Left ventricle myocardium superior (tissue), 1 donor: Measurements from ENCODE around the gene SCAPER. TPM values are rescaled to one million over a fixed set of nuclear protein-coding genes. Genes with fewer than 3 reads are reported as not detected.

Experiments used
- ATAC-seq: fragments of 200-7000 bp; cut with Tn5 transposase; one replicate; pipeline ENCODE4 v1.9.1; 2020; ENCODE audit warnings: mild to moderate bottlenecking, moderate library complexity
- DNase-seq: peaks from one replicate; pipeline ENCODE4 v3.0.0-alpha.2; 2020
- intact Hi-C: fragments of 100-400 bp; cut with micrococcal nuclease; formaldehyde crosslinking; loops from one replicate; pipeline ENCODE4 v1.11.0; 2022
- total RNA-seq: library from RNA; stranded (reverse); fragmentation: NEBNext Ultra II Directional; extraction: Animal tissue kit (Norgen Biotek cat#: 25700); gene quantifications from one replicate; pipeline ENCODE4 v1.2.1, GENCODE V29; 2021
- donor health status: DM: no; HTN: yes; CAD: no; lungs with severe emphysema.

SCAPER gene
- total RNA-seq, 1 donor from 2014 or later: 54.9 TPM

DNA sequence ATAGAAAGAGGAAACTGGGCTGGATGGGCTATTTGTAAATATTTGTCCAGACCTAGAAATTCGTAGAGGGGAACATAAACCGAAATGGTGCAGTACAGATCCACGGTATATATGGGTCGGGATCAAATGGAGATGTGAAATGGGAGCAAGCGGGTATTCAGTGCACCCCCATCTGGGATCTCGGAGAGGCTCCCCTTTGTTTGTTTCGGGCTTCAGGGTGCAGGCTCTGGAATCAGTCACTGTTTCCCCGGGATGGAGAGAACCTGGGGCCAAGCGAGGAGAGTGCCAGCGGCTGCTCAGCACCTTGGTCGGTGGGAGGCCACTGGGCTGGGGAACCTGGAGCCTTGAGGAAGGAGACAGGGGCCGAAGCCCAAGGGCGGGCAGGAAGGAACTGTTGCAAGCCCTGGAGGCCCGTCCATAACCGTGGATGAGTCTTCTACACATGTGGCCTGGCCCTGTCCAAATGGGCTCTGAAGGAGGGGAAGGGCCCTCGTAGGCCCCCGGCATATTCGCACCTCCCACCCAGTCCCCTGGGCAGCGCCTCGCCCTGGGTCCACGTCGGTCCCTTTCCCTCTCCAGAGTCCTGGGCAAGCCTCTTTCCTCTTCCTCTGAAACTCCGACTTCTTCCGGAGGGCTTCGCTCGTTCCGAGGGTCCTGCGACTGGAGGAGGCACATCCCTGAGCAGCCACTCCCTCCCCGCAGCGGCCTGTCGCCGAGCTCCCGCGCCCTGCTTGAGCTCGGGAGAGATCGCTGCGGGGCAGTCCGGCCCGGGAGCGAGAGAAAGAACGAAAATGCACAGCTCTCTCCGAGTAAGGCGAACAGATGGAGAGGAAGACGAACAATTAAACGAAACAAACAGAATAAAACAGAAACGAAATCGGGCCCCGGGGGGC lies 565.6 kb downstream of the SCAPER start:
- no peak for DNase-seq
- intact Hi-C loops: no loop called here
- ATAC-seq: no peak

DNA sequence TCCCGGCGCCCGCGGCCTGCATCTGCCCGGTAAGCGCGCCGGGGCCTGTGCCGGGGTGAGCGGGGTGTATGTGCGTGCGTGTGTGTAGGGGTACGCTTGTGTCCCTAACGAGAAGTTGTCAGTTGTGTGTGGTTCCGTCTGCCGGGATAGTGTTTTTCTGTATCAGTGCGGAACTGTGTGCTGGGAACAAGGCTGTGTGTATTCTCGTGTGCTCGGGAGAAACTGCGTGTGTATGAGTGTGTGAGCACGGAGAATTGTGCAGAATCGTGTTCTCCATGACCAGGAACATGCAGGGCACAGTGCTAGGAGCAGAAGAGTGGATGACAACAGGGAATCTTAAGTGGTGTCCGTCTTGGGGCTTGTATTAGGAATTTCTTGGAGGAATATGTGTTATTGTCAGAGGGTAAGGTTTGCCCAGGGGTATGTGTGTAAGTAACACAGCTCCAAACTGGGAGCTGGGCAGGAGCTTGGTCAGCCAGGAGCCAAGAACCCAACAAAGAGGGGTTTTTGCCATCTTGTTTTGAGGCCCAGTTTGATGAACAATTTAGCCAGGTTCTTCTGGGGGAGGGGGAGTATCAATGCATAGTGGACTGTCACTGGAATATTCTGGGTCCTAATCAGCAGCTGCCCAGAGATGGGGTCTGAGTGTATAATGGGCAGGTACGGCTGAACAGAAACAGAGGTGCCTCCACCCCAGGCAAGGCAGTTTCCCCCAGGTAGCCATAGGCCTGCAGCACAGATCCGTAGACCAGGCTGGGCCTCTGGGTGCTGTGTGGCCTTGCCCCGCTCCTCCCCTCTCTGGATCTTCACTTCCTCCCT lies 566.4 kb downstream of the SCAPER start:
- intact Hi-C loops: no loop called here
- no peak for ATAC-seq

DNA sequence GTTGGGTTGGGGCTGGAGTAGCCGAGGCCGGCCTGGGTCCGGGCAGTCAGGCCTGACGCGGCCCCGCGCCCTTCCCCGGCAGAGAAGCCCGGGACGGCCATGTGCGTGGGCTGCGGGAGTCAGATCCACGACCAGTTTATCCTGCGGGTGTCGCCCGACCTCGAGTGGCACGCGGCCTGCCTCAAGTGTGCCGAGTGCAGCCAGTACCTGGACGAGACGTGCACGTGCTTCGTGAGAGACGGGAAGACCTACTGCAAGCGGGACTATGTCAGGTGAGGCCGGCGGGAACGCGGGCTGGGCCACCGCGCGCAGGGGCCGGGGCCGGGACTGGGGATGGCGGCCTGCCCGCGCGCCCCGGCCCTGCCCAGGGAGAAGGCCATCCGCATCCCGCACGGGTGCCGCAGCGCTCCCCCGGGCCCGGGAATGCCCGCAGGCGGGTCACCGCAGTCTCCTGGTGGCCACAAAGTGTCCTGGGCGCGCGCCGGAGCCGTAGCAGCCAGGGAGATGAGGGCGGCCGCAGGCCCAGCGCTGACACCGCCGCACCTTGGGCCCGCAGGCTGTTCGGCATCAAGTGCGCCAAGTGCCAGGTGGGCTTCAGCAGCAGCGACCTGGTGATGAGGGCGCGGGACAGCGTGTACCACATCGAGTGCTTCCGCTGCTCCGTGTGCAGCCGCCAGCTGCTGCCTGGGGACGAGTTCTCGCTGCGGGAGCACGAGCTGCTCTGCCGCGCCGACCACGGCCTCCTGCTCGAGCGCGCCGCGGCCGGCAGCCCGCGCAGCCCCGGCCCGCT lies 567.2 kb downstream of the SCAPER start:
- intact Hi-C loops: no loop called here
- no peak for ATAC-seq
- DNase-seq: no peak

More for the DNA sequence above, 566.4 kb downstream of the SCAPER start:
- no peak for DNase-seq

DNA sequence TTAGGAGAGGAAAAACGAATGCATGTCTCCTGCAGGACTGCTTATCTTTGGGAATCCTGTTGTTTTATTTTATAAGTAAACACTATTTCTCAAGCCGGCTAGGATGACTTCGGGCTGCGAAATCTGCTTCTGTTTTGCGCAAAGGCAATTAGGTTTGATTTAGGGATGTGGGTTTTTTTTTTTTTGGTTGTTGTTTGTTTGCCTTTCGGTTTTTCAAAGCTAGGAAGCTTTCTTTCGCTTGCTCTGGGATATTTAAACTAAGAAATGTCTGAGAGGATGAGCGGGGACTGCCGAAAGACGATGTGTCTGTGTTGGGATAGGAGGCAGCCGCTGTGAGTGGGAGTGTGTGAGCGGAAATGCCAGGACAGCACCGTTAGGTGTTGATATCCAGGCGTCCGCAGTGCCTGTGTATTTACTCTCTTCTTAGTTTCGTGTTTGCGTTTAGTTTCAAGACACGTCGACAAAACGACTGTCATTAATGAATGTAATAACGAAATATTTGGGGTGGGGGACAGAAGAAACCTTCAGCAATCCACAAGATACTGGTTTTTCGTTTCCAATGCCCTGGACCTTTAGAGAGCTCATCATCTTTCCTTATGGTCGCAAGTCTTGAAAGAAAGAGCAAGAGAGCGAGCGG lies 568.0 kb downstream of the SCAPER start:
- ATAC-seq: no peak
- intact Hi-C loops: no loop called here
- DNase-seq: no peak

DNA sequence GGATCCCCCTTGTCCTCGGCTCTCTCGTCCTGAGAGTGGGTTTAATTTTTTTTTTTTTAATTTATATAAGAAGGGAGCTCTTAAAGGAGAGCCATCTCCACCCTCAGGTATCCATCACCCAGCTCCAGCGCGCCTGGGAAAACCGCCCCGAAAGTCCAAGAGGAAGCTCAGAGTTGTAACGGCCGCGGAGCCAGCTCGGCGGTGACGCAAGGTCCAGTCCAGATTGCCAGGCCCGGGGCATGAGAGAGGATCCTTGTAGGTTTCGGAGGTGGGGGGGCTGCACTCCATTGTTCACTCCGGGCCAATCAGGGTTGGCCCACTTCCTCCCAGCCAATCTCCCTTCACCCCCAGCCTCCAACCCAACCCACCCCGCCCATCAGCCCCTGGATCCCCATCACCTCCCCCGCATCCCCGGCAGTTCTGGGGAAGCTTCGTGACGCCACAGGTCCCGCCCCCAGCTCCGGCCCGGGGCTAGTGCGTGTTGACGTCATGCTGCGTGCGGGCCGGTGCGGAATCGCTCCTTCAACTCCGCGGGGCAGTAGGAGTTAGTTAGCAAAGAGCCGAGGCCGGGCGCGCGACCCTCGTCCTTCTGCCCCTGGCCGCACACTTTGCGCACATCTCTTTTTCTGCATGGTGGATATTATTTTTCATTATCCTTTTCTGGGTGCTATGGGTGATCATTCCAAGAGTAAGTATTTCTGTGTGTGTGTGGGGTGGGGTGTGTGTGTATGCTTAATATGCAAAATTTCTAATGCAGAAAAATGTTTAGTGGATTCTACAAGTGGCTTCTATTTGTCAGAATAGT lies 568.7 kb downstream of the SCAPER start, which contains the start of gene ISL2:
Gene ISL2 (plus strand): TSS at position 520 of the 805 bp plus-strand sequence. CDS start 111 bp downstream, at position 631.
- intact Hi-C loops: no loop called here
- DNase-seq: peak; percentile 65
- peak; percentile 12 for ATAC-seq

DNA sequence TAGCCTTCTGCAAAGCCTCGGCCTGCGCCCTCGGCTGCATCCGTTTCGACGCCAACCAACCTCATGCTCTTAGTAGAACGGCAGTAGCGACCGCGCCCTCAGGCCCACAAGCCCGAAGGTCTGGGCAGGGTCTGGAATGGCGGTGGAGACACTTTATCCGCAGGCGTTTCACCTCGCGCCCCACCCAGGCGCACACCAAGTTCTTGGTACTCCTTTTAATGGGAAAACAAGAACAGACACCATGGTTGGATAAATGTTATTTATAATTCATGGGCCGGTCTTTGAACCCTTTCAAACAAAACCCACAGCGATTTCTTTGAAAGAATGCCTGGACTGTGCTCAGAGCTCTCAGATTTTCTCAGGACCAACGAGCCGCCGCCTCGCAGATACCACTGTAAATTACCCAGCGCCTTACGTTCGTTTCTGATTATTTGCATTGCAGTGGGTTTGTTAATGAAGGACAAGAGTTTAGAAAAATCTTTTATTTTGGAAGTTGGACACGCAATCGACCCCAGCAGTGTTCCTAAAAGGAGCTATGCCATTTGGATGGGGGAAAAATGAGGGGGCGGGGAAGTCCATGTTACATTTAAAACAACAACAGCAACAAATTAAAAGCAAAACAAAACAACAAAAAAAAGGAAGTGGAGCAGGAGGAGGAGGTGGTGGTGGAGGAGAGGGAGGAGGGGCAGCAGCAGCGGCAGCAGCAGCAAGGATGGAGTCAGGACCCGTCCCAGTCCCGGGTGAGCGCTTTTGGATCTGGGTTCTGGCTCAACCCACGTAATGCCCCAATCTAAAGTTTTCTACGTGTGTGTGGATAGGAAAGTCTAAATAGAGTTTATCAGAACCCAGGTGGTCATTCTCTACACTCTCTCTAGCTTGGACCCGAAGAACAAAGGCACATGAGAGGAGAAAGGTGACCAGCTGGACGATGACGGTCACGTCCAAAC lies 569.6 kb downstream of the SCAPER start:
- intact Hi-C loops: no loop called here
- DNase-seq: no peak
- ATAC-seq: no peak

DNA sequence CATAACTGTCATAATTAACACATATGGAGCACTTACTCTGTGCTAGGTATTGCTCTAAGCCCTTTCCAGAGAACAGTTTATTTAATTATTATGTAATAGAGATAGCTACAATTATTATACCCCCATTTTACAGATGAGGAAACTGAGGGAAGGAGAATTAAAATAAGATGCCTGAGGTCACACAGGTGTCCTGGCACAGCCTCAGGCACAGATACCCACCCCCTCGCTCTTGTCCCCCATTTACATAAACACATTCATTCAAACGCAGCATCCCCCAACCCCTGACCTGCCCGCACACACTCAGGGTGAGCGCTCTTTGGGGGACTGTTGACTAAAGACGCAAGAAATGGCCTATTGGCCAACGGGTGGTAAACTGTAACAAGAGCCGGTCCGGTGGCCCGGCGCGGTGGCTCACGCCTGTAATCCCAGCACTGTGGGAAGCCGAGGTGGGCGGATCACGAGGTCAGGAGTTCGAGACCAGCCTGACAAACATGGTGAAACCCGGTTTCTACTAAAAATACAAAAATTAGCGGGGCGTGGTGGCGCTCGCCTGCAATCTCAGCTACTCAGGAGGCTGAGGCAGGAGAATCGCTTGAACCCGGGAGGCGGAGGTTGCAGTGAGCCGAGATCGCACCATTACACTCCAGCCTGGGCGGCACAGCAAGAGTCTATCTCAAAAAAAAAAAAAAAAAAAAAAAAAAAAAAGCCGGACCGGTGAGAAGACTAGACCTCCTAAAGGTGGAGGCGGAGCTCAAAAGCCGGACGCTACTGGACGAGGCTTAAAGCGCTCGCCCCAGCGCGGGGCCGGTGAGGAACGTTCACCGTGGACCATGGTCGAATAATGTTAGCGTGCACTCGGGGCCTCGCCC lies 570.5 kb downstream of the SCAPER start:
- intact Hi-C loops: no loop called here
- DNase-seq (no peak), ATAC-seq (no peak)

DNA sequence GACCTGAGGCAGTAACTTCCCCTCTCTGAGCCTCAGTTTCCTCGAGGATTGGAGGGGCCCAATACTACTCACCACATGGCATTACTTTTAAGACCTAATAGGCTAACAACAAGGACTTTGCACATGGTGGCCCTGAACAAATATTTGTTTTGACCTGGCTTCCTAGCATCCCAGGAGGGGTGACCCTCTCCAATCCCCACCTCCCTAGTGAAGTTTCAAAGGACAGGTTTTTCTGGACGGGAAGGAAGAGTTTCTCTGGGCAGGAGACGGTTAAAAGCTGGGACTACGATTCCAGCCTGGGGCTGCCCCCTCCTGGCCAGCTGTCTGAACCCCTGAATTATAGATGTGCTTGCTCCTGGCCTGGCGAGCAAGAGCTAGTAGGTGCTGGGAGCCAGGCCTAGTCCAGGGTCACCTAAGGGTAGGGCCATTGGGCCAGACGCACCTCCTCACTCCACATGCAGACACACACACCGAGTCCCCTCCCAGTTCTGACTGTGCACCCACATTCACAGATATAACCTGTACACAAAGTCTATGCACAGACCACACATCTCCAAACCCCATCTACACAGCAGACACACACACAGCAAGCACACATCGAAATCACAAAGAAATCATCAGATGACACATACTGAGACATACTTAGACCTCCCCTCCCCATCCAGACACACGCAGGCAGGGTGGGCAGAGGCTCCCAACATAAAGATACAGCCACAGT lies 571.3 kb downstream of the SCAPER start:
- no peak for DNase-seq
- intact Hi-C loops: no loop called here
- no peak for ATAC-seq

DNA sequence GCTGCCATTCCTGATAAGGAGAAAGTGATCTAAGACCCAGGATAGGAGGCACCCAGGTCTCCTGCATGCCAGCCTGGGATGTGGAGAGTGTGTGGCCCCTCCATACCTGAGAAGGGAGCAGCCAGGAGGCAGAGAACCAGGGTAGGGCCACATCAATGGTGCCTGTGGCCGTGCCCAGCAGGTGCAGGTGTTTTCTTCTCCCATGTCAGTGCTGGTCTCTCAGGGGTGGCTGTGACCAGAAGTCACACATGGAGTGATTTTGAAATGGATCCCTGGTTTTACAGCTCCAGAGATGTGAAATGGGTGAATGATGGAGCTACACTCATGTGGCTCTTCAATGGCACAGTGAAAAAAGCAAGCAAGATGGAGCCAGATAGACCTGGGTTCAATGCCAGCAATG lies 571.8 kb downstream of the SCAPER start:
- no peak for DNase-seq
- intact Hi-C loops: no loop called here
- no peak for ATAC-seq

DNA sequence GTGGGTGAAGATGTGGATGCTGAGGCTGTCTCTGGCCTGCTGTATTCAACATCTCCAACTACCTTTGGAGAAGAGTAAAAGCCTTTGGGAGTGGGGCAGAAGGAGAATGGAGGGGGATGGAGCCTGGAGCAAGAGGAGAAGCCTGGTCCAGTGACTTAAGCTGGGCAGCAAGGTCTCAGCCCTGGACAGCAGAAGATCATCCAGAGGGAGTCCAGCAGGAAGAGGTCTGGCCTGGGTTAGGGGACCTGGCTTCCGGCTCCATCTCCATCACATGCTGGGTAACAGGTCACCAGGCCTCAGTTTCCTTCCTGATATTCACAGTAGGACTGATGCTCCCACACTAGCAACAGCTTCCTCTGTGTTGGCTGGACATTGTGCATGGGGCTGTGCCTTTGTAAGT lies 572.3 kb downstream of the SCAPER start:
- DNase-seq (no peak), ATAC-seq (no peak)
- intact Hi-C loops: no loop called here

DNA sequence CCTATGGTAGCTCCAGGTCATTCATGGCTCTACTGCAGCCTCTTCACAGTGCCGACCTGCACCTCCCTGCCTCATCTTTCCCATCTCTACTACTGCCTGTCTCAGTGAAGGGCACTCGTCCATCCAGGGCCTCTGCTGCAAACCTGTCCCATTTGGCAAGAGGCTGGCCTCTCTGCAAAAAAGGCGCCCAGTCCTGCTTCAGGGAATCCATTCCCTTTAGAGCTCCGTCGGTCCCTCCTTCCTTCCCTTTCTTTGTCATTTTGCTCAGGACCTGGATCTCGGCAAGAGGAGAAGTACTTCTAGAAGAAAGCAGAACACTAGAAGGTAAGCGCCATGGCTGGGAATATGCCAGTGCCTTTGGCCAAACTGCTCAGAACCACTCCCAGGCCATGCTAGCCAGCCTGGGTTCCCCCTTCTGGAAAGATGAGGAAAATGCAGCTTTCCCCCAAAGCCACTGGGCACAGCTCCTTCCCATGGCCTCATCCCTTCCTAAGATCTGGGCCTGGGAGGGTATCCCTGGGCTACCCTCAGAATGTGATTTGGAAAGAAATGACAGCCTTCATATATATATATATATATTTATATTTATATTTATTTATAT lies 575.0 kb downstream of the SCAPER start:
- ATAC-seq: peak; percentile 67
- DNase-seq: peak; percentile 43
- intact Hi-C loops: no loop called here

DNA sequence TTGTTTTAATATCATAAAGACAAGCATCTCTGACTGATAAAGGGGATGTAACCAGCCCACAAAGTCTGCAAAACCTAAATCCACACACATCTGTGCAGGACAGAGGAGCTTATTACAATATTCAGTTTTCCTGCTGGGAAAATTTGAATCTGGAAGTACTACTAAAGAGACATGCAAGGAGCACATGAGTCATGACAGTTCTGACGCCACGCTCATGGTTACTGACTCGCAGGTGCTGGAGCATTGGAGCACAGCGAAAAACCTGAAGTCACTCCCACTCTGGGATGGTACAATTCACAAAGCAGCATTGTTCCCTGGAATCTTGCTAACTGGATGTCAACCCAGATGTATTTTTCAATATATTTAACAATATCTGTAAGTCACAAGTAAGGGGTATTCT lies 576.2 kb downstream of the SCAPER start:
- DNase-seq (no peak), ATAC-seq (no peak)
- intact Hi-C loops: no loop called here

DNA sequence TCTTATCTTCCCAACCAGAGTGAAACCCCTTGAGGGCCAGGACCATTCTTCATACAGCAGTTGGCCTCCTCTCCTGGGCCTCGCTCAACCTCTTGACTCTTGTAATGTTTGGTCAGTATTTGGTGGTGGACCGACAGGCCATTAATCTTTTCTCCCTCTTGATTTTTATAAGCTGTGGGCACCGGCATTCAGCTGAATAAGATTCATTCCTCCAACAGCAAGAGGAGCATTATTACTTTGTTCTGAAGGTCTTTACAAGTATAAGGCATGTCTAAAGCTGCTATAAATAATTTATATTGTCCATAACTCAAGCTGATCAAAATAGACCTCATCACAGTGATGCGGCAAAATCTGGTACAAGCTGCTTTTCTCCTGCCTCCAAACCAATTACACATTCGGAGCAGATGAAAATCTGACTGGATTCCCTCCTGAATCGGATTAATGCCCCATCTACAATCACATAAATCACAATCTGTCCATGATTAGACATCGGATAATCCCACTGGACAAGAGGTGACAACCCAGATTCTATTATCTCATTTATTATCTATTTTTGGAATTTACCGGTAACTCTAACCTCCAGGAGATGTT lies 576.9 kb downstream of the SCAPER start:
- ATAC-seq: no peak
- DNase-seq: no peak
- intact Hi-C loops: no loop called here

DNA sequence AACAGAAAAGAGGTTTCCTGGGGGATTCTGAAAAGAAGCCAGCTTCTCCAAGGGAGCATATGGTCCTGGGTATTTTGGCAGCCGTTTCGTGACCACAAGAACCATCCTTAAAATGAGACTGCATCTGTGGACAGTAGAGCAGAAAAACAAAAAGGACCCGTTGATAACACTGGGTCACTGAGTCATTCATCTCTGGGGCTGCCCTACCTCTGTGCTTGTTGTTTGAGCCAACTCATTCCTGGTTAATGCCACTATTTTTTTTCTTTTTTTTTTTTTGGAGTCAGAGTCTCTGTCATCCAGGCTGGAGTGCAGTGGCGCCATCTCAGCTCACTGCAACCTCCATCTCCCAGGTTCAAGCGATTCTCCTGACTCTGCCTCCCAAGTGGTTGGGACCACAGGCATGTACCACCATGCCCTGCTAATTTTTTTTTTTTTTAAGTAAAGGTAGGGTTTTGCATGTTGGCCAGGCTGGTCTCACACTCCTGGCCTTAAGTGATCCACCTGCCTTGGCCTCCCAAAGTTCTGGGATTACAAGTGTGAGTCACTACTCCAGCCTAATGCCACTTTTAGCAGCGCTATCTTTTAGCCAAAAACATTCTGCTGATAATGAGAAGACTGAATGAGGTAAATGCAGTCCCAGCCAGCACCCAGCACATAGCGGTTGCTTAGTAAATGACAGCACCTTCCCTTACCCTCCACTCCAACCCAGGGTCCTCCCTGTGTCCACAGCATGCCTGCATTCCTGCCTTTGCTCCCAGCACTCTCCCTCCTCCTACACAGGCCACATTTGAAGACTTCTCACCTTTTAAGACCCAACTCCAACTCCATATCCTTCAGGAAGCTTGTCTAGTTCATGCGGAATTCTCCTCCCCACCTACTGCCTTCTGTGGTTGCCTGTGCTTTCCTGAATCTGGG lies 577.7 kb downstream of the SCAPER start:
- peak; percentile 48 for DNase-seq
- ATAC-seq: peak; percentile 93
- intact Hi-C loops: no loop called here
